Uterus (tissue), 4 donors: ENCODE measurements around the gene GPR62. TPM values are rescaled to one million over a fixed set of nuclear protein-coding genes. Genes with fewer than 3 reads are reported as not detected.

ENCODE experiments used
- DNase-seq, 2 donors: peaks; one replicate each; pipeline ENCODE4 v3.0.0-alpha.2; 2019 to 2020
- H3K27ac ChIP-seq, 2 donors: fragments of 200-600 bp; sonication (generic); 1 replicate in 1 of 2; 2 replicates in 1 of 2; pipeline ENCODE4 v1.5.1; 2016 to 2018
- H3K27me3 ChIP-seq, 2 donors: fragments of 200-600 bp; sonication (generic); one replicate each; pipeline ENCODE4 v1.5.1; 2018 to 2019; ENCODE audit warnings: control low read depth in 1 of 2
- H3K36me3 ChIP-seq, 2 donors: fragments of 200-600 bp; sonication (generic); one replicate each; pipeline ENCODE4 v1.5.1; 2019; ENCODE audit warnings: control low read depth in 1 of 2
- H3K4me1 ChIP-seq, 2 donors: fragments of 200-600 bp; sonication (generic); one replicate each; pipeline ENCODE4 v1.5.1; 2018 to 2019; ENCODE audit warnings: control low read depth in 1 of 2
- H3K4me3 ChIP-seq, 2 donors: fragments of 200-600 bp; sonication (generic); 1 replicate in 1 of 2; 2 replicates in 1 of 2; pipeline ENCODE4 v1.5.1; 2018 to 2019; ENCODE audit warnings: mild to moderate bottlenecking in 1 of 2
- H3K9me3 ChIP-seq, 2 donors: fragments of 200-600 bp; sonication (generic); one replicate each; pipeline ENCODE4 v1.5.1; 2019; ENCODE audit warnings: control low read depth in 1 of 2
- CTCF ChIP-seq, 4 experiments: fragments of 200-600 bp in 2 of 4; fragments of 450-650 bp in 2 of 4; sonication (generic) in 2 of 4; IDR thresholded peaks; one replicate each; pipeline ENCODE4 v1.5.1; 2016 to 2019; ENCODE audit warnings: antibody characterized with exemption in 4 of 4, mild to moderate bottlenecking in 2 of 4, moderate library complexity in 1 of 4
- POLR2A ChIP-seq, 2 donors: fragments of 450-650 bp; IDR thresholded peaks; one replicate each; pipeline ENCODE4 v1.6.1; 2016; ENCODE audit warnings: antibody characterized with exemption in 2 of 2, mild to moderate bottlenecking in 1 of 2, moderate library complexity in 1 of 2
- intact Hi-C: fragments of 100-400 bp; cut with DNase I; formaldehyde crosslinking; loops from one replicate; pipeline ENCODE4 v1.15.1; 2023; ENCODE audit warnings: low total_unique reads
- total RNA-seq, 4 donors: library from RNA; depleted of rRNA in 3 of 4; stranded (reverse); fragments of >200 nt in 3 of 4; gene quantifications; one replicate each; pipeline versions ENCODE4 v1.1.0 to v1.2.4, GENCODE V29; 2014 to 2023
- donor health status: DM: yes; HTN: yes; CAD: no.

GPR62 gene
- total RNA-seq, result 1 to 10 TPM in 1 of 4 donors, under 1 TPM in 2, not detected in 1; 0.28 to 8.2 (median 0.34) TPM

- intact Hi-C loops, result no loop called here
- H3K27me3 ChIP-seq, result no peaks in the 10 kb centered on the region
- H3K4me1 ChIP-seq, result no peaks in the 10 kb centered on the region
- H3K9me3 ChIP-seq, result no peaks in the 10 kb centered on the region
- TF ChIP-seq CTCF (IDR thresholded peaks at IDR 0.05), result no peak
- no peak for TF ChIP-seq POLR2A (IDR thresholded peaks at IDR 0.05)
- H3K4me3 ChIP-seq, result peak within 1 kb of the TSS in 1 of 2 donors; percentile 40
- peak within 1 kb of the TSS; percentile 47 to 79 for H3K27ac ChIP-seq
- H3K36me3 ChIP-seq, result no peaks in the 10 kb centered on the region
- DNase-seq, result no peak
These were observed at the start of gene GPR62 for GRCh38 chr3:51955175-51955892. Gene GPR62 (plus strand): TSS chr3:51955381. CDS start chr3:51955653, 272 bp downstream.

GRCh38 chr3:51908026-51908425 lies 47.2 kb upstream of the GPR62 start:
- TF ChIP-seq POLR2A (IDR thresholded peaks at IDR 0.05) (no peak), CTCF (IDR thresholded peaks at IDR 0.05) (no peak)
- H3K36me3 ChIP-seq, result no peaks in the 10 kb centered on the region

GRCh38 chr3:51916418-51916817 lies 38.8 kb upstream of the GPR62 start:
- Histone ChIP-seq H3K4me3 (no peak overlapping the region), H3K27ac (no peak overlapping the region), H3K27me3 (no peaks in the 10 kb centered on the region), H3K4me1 (no peaks in the 10 kb centered on the region), H3K36me3 (no peaks in the 10 kb centered on the region), H3K9me3 (no peaks in the 10 kb centered on the region)
- DNase-seq, result no peak
- TF ChIP-seq CTCF (IDR thresholded peaks at IDR 0.05) (no peak), POLR2A (IDR thresholded peaks at IDR 0.05) (no peak)
- intact Hi-C loops, result no loop called here

More at GRCh38 chr3:51908026-51908425, 47.2 kb upstream of the GPR62 start:
- intact Hi-C loops, result no loop called here
- Histone ChIP-seq H3K4me1 (no peaks in the 10 kb centered on the region), H3K4me3 (no peak overlapping the region), H3K27me3 (no peaks in the 10 kb centered on the region), H3K9me3 (no peaks in the 10 kb centered on the region), H3K27ac (no peak overlapping the region)
- DNase-seq, result no peak

- intact Hi-C loops, result no loop called here
These were observed 34.1 kb upstream of the GPR62 start for GRCh38 chr3:51921081-51921578.

More at GRCh38 chr3:51921081-51921578, 34.1 kb upstream of the GPR62 start:
- H3K27me3 ChIP-seq, result no peaks in the 10 kb centered on the region
- H3K9me3 ChIP-seq, result no peaks in the 10 kb centered on the region
- H3K27ac ChIP-seq, result no peak overlapping the region
- no peak overlapping the region for H3K4me3 ChIP-seq
- H3K36me3 ChIP-seq, result no peaks in the 10 kb centered on the region
- H3K4me1 ChIP-seq, result no peaks in the 10 kb centered on the region
- no peak for DNase-seq
- TF ChIP-seq POLR2A (IDR thresholded peaks at IDR 0.05) (no peak), CTCF (IDR thresholded peaks at IDR 0.05) (no peak)
